ENCODE data around the gene SCIN.
"Not testable (repeated sequence)": the region's sequence is repeated elsewhere in the genome, so short reads cannot be mapped to it uniquely, and the experiment has no call there.

SCIN gene

DNA sequence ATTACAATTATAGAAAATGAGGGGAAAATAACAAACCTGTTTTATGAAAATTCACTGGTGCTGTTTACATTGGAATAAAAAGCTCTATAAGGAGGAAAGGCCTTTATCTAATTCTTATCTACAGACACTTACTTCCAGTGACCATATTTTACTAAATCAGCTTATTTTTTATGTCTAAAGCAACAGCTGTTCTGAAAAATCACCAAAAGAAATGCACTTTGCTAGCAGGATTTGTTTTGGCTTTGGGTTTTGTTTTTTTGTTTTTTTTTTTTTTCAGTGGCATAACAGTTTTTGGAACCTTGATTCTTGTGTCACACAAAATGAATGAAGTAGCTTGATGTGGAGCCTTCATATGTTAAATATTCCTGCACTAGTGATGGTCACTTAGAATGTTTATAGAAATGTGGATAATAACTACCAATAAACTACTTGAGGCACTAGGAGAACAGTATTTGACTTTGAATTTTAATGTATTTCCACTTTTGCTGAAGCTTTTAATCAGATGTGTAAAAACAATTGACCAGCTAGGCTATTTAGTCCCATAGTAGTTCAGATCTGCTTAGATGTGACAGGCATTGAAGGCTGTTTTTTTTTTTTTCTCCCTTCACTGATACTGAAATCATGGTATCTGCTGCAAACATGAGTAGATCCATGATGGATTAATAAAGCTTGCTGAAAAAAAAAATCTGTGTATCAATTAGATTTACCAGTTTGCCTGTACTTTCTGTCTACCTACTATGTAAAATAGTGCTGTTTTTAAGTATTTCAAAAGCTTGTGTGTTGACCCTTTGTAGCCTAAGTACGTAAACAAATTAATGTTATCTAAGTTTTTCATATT is 119.7 kb downstream of the SCIN start:
- no peak for DNase-seq

DNA sequence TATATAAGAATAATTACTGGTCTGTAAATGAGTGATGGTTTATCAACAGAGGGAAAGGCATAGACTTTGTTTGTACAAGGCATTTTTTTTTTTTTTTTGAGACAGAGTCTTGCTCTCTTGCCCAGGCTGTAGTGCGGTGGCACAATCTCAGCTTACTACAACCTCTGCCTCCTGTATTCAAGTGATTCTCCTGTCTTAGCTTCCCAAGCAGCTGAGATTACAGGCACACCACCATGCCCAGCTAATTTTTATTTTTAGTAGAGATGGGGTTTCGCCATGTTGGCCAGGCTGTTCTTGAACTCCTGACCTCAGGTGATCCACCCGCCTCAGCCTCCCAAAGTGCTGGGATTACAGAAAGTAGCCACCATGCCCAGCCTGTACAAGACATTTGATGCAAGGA is 120.9 kb downstream of the SCIN start:
- not testable (repeated sequence) for DNase-seq

DNA sequence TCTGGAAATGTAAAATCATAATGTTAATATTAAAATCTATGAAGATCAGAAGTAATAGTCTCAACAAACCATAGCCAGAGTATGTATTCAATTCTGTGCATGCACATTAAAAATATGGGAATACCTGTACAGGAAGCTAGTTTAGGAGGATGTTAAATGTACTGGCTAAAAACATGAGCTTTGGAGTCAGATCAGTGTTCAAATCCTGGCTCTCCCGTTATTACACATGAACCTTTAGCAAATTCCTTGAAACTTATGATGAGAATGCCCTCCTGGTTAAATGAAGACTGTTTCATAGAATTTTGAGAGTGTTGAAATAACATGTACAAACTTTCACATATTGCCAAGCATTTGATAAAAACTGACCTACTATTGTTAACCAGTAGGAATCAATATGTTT is 121.5 kb downstream of the SCIN start:
- DNase-seq: no peak

DNA sequence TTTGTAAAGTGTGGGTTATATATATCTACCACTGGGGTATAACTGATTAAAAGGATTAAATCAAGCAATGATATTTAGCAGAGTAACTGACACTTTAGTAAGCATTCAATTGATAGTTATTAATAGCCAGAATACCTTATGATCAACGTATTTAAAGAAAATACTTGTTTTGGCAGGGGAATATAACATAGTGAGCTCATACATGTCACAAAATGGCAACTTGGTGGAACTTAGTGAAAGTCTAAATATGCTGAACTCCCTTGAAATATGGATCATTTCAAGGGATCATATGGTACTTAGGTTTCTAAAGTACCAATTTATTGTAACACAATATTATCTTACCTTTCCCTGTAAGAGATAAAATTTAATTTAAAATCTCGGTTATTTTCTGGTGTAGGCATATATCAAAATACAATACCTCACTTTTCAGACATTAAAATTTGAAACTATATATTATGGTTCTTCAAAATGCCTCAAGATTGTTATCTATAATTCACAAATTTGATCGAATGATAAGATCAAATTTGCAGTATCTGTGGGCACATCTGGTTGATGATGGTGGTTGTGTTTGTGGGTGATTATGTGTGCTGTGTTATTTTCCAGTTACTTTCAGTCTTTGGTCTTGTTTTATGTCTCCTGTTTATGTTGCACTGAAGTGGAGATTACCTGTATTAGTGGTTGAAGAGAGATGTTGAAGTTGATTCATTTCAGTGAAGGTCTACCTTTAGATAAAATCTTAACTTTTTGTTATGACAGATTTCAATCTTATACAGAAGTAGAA is 122.1 kb downstream of the SCIN start:
- DNase-seq: no peak

DNA sequence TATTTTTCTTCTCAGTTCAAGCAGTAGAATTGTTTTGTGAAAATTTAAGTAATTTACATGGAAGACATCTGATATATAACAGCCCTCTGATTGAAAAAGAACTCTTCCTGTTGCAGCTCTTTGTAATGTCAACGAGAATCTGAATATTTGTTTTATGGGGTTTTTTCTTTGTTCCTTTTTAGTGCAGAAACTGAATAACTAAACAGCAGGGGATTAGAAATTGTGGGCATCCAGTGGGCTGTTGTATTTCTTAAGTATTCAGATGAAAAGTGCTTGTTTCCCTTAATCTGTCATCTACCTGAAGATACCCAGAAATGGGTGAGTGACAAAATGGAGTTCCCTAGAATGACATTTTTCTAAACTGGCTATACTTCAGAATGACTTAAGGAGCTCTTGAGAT is 124.3 kb downstream of the SCIN start:
- DNase-seq: no peak

DNA sequence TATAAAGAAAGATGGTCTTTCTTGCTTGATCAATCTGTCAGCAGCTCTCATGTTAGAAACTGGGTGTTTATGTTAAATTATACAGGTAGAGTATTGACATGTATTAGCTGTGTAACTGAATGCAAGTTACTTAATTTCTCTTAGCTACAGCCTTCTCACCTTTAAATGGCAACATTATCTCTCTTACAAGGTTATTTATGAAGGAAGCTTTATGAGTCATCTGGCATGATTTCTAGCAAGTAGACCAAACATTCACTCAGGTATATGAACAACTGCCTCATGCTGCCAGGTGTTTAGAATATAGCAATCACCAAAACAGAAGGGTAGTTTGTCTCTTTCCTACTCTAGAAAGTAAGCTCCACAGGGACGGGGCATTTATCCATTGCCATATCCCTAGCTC is 125.4 kb downstream of the SCIN start:
- DNase-seq: no peak

DNA sequence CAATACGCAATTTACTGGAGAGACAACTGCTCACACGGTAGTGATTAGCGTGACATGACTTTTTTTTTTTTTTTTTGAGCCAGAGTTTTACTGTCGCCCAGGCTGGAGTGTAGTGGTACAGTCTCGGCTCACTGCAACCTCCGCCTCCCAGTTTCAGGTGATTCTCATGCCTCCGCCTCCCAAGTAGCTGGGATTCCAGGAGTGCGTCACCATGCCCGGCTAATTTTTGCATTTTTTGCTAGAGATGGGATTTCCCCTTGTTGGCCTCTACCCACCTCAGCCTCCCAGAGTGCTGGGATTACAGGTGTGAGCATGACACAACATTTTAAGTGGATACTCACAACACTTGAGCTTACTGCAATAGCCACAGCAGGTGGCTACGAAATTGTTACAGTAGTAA is 128.8 kb downstream of the SCIN start:
- DNase-seq: no peak

DNA sequence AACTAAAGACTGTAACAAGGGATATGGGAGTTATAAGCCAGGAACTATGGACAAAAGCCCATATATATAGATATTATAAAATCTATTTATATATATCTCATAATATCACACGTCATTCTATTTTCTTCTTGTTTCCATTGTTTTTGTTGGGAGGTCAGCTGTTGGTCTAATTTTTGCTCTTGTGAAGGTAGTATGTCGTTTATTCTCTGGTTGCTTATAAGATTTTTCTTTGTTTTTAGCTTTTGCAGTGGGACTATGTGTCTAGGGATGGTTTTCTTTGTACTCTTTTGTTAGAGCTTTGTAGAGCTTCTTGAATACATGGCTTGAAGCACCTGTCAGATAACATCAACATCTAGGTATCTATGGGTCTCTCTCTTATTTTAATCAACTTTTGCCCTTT is 130.9 kb downstream of the SCIN start:
- DNase-seq: no peak

DNA sequence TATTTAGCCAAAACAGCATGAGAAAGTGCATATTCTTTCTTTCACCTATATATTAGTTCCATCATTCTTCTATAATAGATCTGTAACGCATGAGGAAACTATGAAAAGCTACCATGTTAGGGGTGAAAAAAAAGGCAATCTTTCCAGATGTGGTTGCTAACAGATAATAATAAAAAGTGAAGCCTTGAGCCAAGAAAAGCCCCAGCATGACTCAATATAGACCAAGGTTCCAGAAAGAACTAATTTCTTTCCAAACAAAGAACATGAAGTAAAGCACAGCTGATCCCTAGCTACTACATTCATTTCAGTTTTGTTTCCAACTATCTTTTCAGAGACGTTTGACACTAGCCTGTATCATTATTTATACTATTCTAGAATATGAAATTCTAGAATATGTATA is 133.4 kb downstream of the SCIN start:
- DNase-seq: no peak

DNA sequence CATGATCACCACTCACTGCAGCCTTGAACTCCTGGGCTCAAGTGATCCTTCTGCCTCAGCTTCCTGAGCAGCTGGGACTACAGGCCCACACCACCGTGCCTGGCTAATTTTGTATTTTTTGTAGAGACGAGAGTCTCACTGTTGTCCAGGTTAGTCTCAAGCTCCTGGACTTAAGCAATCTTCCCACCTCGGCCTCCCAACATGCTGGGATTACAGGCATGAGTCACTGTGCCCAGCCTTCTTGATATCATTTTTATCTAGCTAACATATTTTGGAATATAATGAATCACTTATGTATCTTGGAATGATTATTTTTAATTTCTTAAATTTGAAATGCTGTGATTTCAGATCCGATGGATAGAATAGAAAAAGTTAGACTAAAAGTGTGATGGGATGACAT is 135.4 kb downstream of the SCIN start:
- no peak for DNase-seq

DNA sequence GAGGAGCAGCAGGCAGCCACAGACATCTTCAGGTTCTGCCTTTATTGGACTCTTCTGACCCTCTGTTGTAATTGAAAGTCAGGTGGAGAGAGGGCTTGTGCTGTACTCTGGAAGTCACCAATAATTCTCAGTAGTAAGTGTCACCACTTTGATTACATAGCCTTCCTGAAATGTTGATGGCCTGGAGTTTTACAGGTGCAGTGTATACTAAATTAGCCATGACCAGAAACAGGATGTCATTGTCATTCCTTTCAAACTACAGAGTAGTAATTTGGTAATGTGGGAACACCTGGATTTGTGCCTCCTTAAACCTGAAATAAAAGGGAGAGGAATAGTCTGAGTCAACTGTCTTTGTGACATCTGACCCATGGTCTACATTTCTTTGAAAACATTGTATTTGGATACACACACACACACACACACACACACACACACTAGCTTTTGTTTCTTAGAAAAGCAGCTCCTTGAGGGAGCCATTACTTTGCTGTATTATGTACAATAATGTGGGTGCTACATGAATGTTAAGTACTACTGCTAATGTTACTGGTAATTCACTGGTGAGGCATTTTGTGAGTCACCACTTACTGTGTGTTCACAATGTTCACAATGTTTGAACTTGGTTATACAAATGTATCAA is 136.5 kb downstream of the SCIN start:
- DNase-seq: no peak

DNA sequence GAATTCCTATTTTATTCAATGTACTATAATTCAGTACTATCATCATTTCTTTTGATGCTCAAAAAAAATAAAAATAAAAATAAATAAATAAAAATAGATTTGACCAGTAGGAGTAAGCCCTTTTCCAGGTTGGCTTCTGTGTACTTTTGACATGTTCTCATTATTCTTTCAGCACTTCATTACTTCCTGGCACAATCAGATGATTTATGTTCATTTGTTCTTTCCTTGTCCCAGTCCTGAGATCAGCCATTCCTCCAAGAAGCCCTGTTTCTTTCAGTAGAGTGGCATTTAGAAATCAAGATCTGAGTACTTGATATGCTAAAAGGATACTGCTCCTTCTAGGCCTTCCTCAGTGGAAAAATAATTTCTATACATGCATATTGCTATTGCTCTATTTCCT is 137.8 kb downstream of the SCIN start:
- DNase-seq: no peak

All from hematopoietic multipotent progenitor cell treated with erythropoietin and hydrocortisone succinate and interleukin-3 and kit ligand, for 8 days (in vitro differentiated cells).